T-helper 2 cell treated with Interferon-gamma antibody and Interleukin-4, amounts not matched to agents 5 μg/mL and 100 μg/mL, for 36 hours (primary cell): ENCODE measurements around the gene CREB3L4.
"Not testable (repeated sequence)": the region's sequence is repeated elsewhere in the genome, so short reads cannot be mapped to it uniquely, and the experiment has no call there.

Experiments used
- DNase-seq: peaks from one replicate; pipeline ENCODE4 v3.0.0; 2021; ENCODE audit warnings: low spot score
- H3K27ac Mint-ChIP-seq: one replicate; pipeline ENCODE4 v1.8.0; 2021; ENCODE audit warnings: mild to moderate bottlenecking, mixed read lengths
- H3K27me3 Mint-ChIP-seq: one replicate; pipeline ENCODE4 v1.8.0; 2021; ENCODE audit warnings: low read depth, mixed read lengths
- H3K36me3 Mint-ChIP-seq: one replicate; pipeline ENCODE4 v1.8.0; 2021; ENCODE audit warnings: low read depth, mixed read lengths
- H3K4me1 Mint-ChIP-seq: one replicate; pipeline ENCODE4 v1.8.0; 2021; ENCODE audit warnings: low read depth, mixed read lengths
- H3K4me3 Mint-ChIP-seq: one replicate; pipeline ENCODE4 v1.8.0; 2022; ENCODE audit warnings: mild to moderate bottlenecking, moderate library complexity, mixed read lengths
- H3K9me3 Mint-ChIP-seq: one replicate; pipeline ENCODE4 v1.8.0; 2021; ENCODE audit warnings: mixed read lengths

Gene CREB3L4

GRCh38 chr1:153978274-153978909 is 10.7 kb downstream of the CREB3L4 start:
- H3K36me3 Mint-ChIP-seq: peaks cover 33% of the 10 kb centered on the region
- peak overlapping the region; percentile 86 for H3K27ac Mint-ChIP-seq
- no peaks in the 10 kb centered on the region for H3K27me3 Mint-ChIP-seq
- no peak for DNase-seq
- H3K4me3 Mint-ChIP-seq: peak overlapping the region; percentile 96
- no peaks in the 10 kb centered on the region for H3K9me3 Mint-ChIP-seq
- peaks cover 29% of the 10 kb centered on the region for H3K4me1 Mint-ChIP-seq

DNA sequence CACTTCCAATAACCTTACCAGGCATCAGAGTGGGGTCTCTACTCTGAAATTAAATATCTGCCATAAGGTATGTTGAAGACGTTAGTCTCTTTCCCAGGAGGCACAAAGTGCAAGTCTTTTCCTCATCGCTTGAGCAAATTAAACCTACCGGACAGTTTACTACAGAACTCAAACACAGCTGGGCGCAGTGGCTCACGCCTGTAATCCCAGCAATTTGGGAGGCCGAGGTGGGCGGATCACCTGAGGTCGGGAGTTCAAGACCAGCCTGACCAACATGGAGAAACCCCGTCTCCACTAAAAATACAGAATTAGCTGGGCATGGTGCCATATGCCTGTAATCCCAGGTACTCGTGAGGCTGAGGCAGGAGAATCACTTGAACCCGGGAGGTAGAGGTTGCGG is 11.4 kb downstream of the CREB3L4 start:
- peak overlapping the region; percentile 96 for H3K4me3 Mint-ChIP-seq
- H3K36me3 Mint-ChIP-seq: peaks cover 27% of the 10 kb centered on the region
- not testable (repeated sequence) for H3K27ac Mint-ChIP-seq, DNase-seq, H3K27me3 Mint-ChIP-seq, H3K9me3 Mint-ChIP-seq
- H3K4me1 Mint-ChIP-seq: peaks cover 28% of the 10 kb centered on the region

DNA sequence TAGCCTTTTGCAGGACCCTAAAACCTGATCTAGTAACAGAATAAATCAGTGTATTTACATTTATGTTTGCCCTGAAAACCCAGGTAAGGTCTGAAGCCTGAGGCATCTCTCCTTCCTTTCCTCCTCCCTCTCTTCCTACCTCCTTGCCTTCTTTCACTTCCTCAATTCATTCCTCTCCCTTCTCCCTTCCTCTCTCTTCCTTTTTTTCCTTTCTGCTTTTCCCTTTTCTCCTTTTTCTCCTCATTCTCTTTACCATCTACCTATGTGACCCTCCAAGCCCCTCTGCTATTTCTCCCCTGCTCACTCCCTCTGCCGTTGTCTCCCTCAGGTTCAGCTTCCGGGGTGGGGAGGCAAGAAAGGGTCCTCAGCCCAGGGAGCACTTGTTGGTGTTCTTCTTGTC is 14.0 kb downstream of the CREB3L4 start:
- H3K36me3 Mint-ChIP-seq, H3K9me3 Mint-ChIP-seq, DNase-seq, H3K27ac Mint-ChIP-seq, H3K27me3 Mint-ChIP-seq, H3K4me3 Mint-ChIP-seq: not testable (repeated sequence)
- H3K4me1 Mint-ChIP-seq: peaks cover 22% of the 10 kb centered on the region

GRCh38 chr1:153984123-153984894 is 16.6 kb downstream of the CREB3L4 start:
- DNase-seq: no peak
- H3K4me1 Mint-ChIP-seq: peaks cover 18% of the 10 kb centered on the region
- H3K27me3 Mint-ChIP-seq: no peaks in the 10 kb centered on the region
- H3K27ac Mint-ChIP-seq: peak overlapping the region; percentile 38
- no peaks in the 10 kb centered on the region for H3K36me3 Mint-ChIP-seq
- no peak overlapping the region for H3K4me3 Mint-ChIP-seq
- H3K9me3 Mint-ChIP-seq: no peaks in the 10 kb centered on the region

DNA sequence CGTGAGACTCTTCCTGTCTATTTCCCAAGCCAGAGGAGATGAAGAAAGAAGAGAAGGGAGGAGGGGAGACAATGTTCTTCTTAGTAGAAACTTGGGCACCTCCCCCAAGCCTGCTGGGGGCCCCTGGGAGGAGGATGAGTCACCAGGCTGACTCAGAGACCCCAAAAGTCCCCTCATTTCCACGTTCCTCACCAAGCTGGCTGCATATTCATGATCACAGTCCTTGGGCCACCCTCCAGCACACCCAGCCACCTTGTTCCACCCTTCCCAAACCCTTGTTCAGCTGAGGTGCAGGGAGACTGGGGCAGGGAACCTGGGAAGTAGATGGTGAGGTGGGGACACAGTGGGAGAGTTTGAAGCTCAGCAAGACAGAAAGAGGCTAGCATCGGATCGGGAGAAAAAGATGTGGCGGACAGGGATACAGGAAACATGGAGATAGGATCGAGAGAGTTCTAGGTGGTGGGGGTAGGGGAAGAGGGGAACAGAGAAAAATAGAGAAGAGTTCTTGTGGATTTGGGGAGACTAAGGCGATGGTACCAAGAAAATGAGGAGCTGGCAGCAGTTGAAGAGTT is 17.7 kb downstream of the CREB3L4 start:
- Mint-ChIP-seq H3K27ac (no peak overlapping the region), H3K27me3 (no peaks in the 10 kb centered on the region), H3K36me3 (no peaks in the 10 kb centered on the region), H3K4me1 (peaks cover 23% of the 10 kb centered on the region), H3K9me3 (no peaks in the 10 kb centered on the region), H3K4me3 (peak overlapping the region; percentile 25)
- peak; percentile 42 for DNase-seq

- no peak for DNase-seq
- H3K27me3 Mint-ChIP-seq: no peaks in the 10 kb centered on the region
- peak within 1 kb of the TSS; percentile 68 for H3K4me3 Mint-ChIP-seq
- H3K9me3 Mint-ChIP-seq: no peaks in the 10 kb centered on the region
- peaks cover 7% of the 10 kb centered on the region for H3K36me3 Mint-ChIP-seq
- peak within 1 kb of the TSS; percentile 87 for H3K27ac Mint-ChIP-seq
- H3K4me1 Mint-ChIP-seq: peaks cover 24% of the 10 kb centered on the region
These were observed 18.4 kb downstream of the CREB3L4 start, which contains the start of gene RAB13 for GRCh38 chr1:153985941-153986761. Gene RAB13 (minus strand): TSS chr1:153986339. CDS start chr1:153986236, 103 bp downstream.

- Mint-ChIP-seq H3K4me1 (peaks cover 37% of the 10 kb centered on the region), H3K27ac (peak overlapping the region; percentile 87), H3K9me3 (no peaks in the 10 kb centered on the region), H3K36me3 (peaks cover 20% of the 10 kb centered on the region), H3K4me3 (no peak overlapping the region), H3K27me3 (no peaks in the 10 kb centered on the region)
- no peak for DNase-seq
These were observed 19.9 kb downstream of the CREB3L4 start for GRCh38 chr1:153987621-153988020.

DNA sequence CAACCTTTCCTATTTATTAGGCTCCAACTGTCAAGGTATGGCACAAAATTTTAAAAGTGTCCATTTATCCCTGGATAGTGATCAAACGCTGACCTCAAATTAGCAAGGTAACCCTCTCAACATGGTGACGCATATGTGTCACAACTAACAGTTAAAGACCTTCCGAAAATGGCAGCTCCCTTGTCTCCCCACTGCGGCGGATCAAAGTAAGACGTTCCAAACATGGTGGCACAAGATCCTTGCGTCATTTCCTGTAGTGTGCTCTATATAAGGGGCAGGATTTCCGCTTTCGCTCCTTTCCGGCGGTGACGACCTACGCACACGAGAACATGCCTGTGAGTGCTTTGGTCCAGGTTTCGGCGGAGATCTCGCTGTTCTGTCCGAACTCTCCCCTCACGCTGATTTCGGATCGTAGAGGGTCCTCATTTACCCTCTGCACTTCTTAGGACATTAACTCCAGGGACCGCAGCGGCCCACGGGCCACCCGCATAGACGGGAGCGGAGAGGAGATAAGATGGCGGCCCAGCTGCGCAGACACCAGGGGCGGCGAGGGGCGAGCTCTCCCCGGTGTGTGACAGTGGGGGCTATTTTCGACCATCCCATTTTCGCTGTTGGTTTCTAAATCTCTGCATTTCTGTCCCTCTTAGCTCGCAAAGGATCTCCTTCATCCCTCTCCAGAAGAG is 22.9 kb downstream of the CREB3L4 start, which contains the start of gene RPS27:
RPS27 (plus strand) TSS at position 295 of the 683 bp plus-strand sequence; CDS start at position 330, 35 bp downstream.
- H3K27ac Mint-ChIP-seq: peak within 1 kb of the TSS; percentile 96
- DNase-seq: peak; percentile 88
- peak within 1 kb of the TSS; percentile 94 for H3K4me3 Mint-ChIP-seq
- H3K36me3 Mint-ChIP-seq: peaks cover 37% of the 10 kb centered on the region
- H3K4me1 Mint-ChIP-seq: peaks cover 35% of the 10 kb centered on the region
- H3K27me3 Mint-ChIP-seq: no peaks in the 10 kb centered on the region
- no peaks in the 10 kb centered on the region for H3K9me3 Mint-ChIP-seq

- Mint-ChIP-seq H3K27ac (peak overlapping the region; percentile 96), H3K4me1 (peaks cover 32% of the 10 kb centered on the region), H3K27me3 (no peaks in the 10 kb centered on the region), H3K4me3 (peak overlapping the region; percentile 94), H3K36me3 (peaks cover 39% of the 10 kb centered on the region), H3K9me3 (no peaks in the 10 kb centered on the region)
- DNase-seq: no peak
These were observed 23.5 kb downstream of the CREB3L4 start for GRCh38 chr1:153991151-153991630.

DNA sequence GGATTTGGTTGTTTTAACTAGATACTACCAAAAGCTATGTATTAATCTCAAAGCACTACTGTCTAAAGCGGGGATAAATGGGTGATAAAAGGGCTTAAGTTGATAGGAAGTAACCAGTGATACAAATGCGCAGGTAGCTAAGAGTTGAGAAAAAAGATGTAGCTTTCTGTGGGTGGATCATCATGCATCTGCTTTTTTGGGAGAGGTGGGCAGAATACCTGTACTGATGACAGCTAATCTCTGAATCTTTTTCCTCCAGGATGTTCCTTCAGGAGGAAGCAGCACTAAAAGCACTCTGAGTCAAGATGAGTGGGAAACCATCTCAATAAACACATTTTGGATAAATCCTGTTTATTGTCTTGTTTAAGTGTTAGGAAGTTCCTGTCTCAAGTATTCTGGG is 24.1 kb downstream of the CREB3L4 start:
- Mint-ChIP-seq H3K4me3 (peak overlapping the region; percentile 94), H3K27me3 (no peaks in the 10 kb centered on the region), H3K36me3 (peaks cover 39% of the 10 kb centered on the region), H3K9me3 (no peaks in the 10 kb centered on the region), H3K27ac (peak overlapping the region; percentile 96), H3K4me1 (peaks cover 27% of the 10 kb centered on the region)
- no peak for DNase-seq

GRCh38 chr1:153995202-153995601 is 27.5 kb downstream of the CREB3L4 start:
- Mint-ChIP-seq H3K4me1 (peaks cover 19% of the 10 kb centered on the region), H3K27ac (no peak overlapping the region), H3K4me3 (no peak overlapping the region), H3K36me3 (peaks cover 39% of the 10 kb centered on the region), H3K9me3 (no peaks in the 10 kb centered on the region), H3K27me3 (no peaks in the 10 kb centered on the region)
- no peak for DNase-seq

DNA sequence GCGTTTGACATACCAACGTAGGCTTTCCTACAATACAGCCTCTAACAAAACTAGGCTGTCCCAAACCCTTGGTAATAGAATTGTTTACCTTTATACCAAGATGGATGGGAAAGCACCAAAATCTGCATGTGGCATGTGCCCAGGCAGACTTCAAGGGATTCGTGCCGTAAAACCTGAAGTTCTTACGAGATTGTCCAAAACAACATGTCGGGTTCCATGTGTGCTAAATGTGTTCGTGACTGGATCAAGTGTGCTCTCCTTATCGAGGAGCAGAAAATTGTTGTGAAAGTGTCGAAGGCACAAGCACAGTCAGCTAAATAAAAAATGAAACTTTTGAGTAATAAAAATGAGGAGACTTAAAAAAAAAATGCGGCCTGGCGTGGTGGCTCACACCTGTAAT is 27.9 kb downstream of the CREB3L4 start:
- no peak overlapping the region for H3K27ac Mint-ChIP-seq
- H3K9me3 Mint-ChIP-seq: no peaks in the 10 kb centered on the region
- H3K4me1 Mint-ChIP-seq: peaks cover 16% of the 10 kb centered on the region
- DNase-seq: no peak
- peaks cover 38% of the 10 kb centered on the region for H3K36me3 Mint-ChIP-seq
- H3K27me3 Mint-ChIP-seq: no peaks in the 10 kb centered on the region
- no peak overlapping the region for H3K4me3 Mint-ChIP-seq

- H3K27me3 Mint-ChIP-seq, H3K9me3 Mint-ChIP-seq, H3K27ac Mint-ChIP-seq, H3K4me1 Mint-ChIP-seq, H3K4me3 Mint-ChIP-seq, DNase-seq: not testable (repeated sequence)
- H3K36me3 Mint-ChIP-seq: peaks cover 25% of the 10 kb centered on the region
These were observed 29.2 kb downstream of the CREB3L4 start for GRCh38 chr1:153996882-153997281.
